SK-N-SH (cell line): ENCODE results near the gene BPIFB3. TPM values are rescaled to one million over a fixed set of nuclear protein-coding genes. Genes with fewer than 3 reads are reported as not detected.

Experiments
- CTCF ChIA-PET: fragments of 300-600, 350-600 bp; formaldehyde crosslinking; extraction: SDS; loops from one replicate; lab custom pipeline; 2021; lab: Yijun Ruan, JAX
- POLR2A ChIA-PET: fragments of 350-600 bp; sonication (Branson Sonifier 250); formaldehyde crosslinking; extraction: SDS; loops from one replicate; lab custom pipeline; 2020; ENCODE audit warnings: antibody characterized with exemption, inconsistent platforms; lab: Yijun Ruan, JAX
- DNase-seq: peaks from one replicate; pipeline ENCODE4 v3.0.0; 2012
- H2AFZ ChIP-seq: fragments of 200-600 bp; sonication (generic); 2 replicates; pipeline ENCODE4 v1.8.1; 2016; ENCODE audit warnings: antibody characterized with exemption, mild to moderate bottlenecking, low read depth
- H3F3A ChIP-seq: fragments of 200-600 bp; sonication (generic); replicated peaks from 2 replicates; pipeline ENCODE3; 2016; ENCODE audit warnings: antibody characterized with exemption, mild to moderate bottlenecking; ENCODE audit not compliant: insufficient read depth
- H3K27ac ChIP-seq, 2 experiments: fragments of 200-500 bp in 1 of 2; fragments of 200-600 bp in 1 of 2; sonication (Bioruptor generic) in 1 of 2; sonication (generic), shearing (Covaris generic) in 1 of 2; 2 replicates each; pipeline versions ENCODE4 v1.5.1 to v1.6.1; 2014 to 2016; ENCODE audit warnings: low read depth in 2 of 2, inconsistent platforms in 1 of 2, low read length in 1 of 2, mild to moderate bottlenecking in 1 of 2, mixed read lengths in 1 of 2
- H3K27me3 ChIP-seq: fragments of 200-600 bp; sonication (generic), shearing (Covaris generic); 2 replicates; pipeline ENCODE4 v1.6.1; 2016; ENCODE audit warnings: mixed run types; ENCODE audit not compliant: insufficient read depth
- H3K36me3 ChIP-seq, 2 experiments: fragments of 200-500 bp in 1 of 2; fragments of 200-600 bp in 1 of 2; sonication (Bioruptor generic) in 1 of 2; sonication (generic) in 1 of 2; replicated peaks in 1 of 2; 2 replicates each; pipeline versions ENCODE3 to v1.5.1; 2014 to 2016; ENCODE audit warnings: low read length in 1 of 2, mild to moderate bottlenecking in 1 of 2; ENCODE audit not compliant: insufficient read depth in 2 of 2, control insufficient read depth in 1 of 2
- H3K4me1 ChIP-seq, 2 experiments: fragments of 200-500 bp in 1 of 2; fragments of 200-600 bp in 1 of 2; sonication (Bioruptor generic) in 1 of 2; sonication (generic), shearing (Covaris generic) in 1 of 2; 2 replicates each; pipeline versions ENCODE4 v1.5.1 to v1.6.1; 2014 to 2016; ENCODE audit warnings: low read depth in 1 of 2, low read length in 1 of 2, mixed run types in 1 of 2; ENCODE audit not compliant: insufficient read depth in 2 of 2, control insufficient read depth in 1 of 2
- H3K4me2 ChIP-seq: fragments of 200-600 bp; sonication (generic), shearing (Covaris generic); 2 replicates; pipeline ENCODE4 v1.6.1; 2017; ENCODE audit warnings: mixed run types
- H3K4me3 ChIP-seq, 2 experiments: fragments of 200-500 bp in 1 of 2; fragments of 200-600 bp in 1 of 2; sonication (Bioruptor generic) in 1 of 2; sonication (generic), shearing (Covaris generic) in 1 of 2; 2 replicates each; pipeline versions ENCODE4 v1.5.1 to v1.8.1; 2014 to 2016; ENCODE audit warnings: low read depth in 2 of 2, inconsistent platforms in 1 of 2, low read length in 1 of 2, mild to moderate bottlenecking in 1 of 2, mixed read lengths in 1 of 2, moderate library complexity in 1 of 2
- H3K79me2 ChIP-seq: fragments of 200-600 bp; sonication (generic); 2 replicates; pipeline ENCODE4 v1.8.1; 2017; ENCODE audit warnings: mild to moderate bottlenecking; ENCODE audit not compliant: insufficient read depth
- H3K9ac ChIP-seq: fragments of 200-600 bp; sonication (generic); 2 replicates; pipeline ENCODE4 v1.6.1; 2017; ENCODE audit warnings: mixed run types
- H3K9me2 ChIP-seq: fragments of 200-600 bp; sonication (generic); 2 replicates; pipeline ENCODE4 v1.6.1; 2017; ENCODE audit warnings: mixed run types
- H3K9me3 ChIP-seq: fragments of 200-600 bp; sonication (generic); 2 replicates; pipeline ENCODE4 v1.6.1; 2017; ENCODE audit warnings: mixed run types, mild to moderate bottlenecking, moderate library complexity
- H4K20me1 ChIP-seq: fragments of 200-600 bp; sonication (generic); 2 replicates; pipeline ENCODE4 v1.6.1; 2017; ENCODE audit warnings: mild to moderate bottlenecking, mixed run types; ENCODE audit not compliant: insufficient read depth
- CHD2 ChIP-seq: fragments of 150-350 bp; IDR thresholded peaks from 2 replicates; pipeline ENCODE4 v1.6.1; 2018; ENCODE audit warnings: low read length; ENCODE audit not compliant: partially characterized antibody
- EZH2phosphoT487 ChIP-seq: fragments of 200-600 bp; sonication (generic); IDR thresholded peaks from 2 replicates; pipeline ENCODE4 v1.6.1; 2017; ENCODE audit warnings: low read depth, mixed run types, mild to moderate bottlenecking, antibody characterized with exemption, moderate library complexity, borderline replicate concordance
- FOSL2 ChIP-seq: IDR thresholded peaks from 2 replicates; pipeline ENCODE4 v1.4.0; 2012; ENCODE audit warnings: low read depth, mild to moderate bottlenecking, moderate library complexity, borderline replicate concordance
- FOXJ3 ChIP-seq: sonication (generic); formaldehyde crosslinking; IDR thresholded peaks from 2 replicates; pipeline ENCODE4 v1.5.1; 2020; ENCODE audit warnings: mild to moderate bottlenecking, missing genetic modification reagents
- NFIC ChIP-seq: IDR thresholded peaks from 2 replicates; pipeline ENCODE4 v1.4.0; 2012; ENCODE audit warnings: borderline replicate concordance
- NRF1 ChIP-seq: IDR thresholded peaks from 2 replicates; pipeline ENCODE4 v1.6.1; 2012; ENCODE audit warnings: low read depth, mild to moderate bottlenecking, low read length
- PBX3 ChIP-seq: IDR thresholded peaks from 2 replicates; pipeline ENCODE4; 2012
- RCOR1 ChIP-seq: fragments of 150-350 bp; IDR thresholded peaks from 2 replicates; pipeline ENCODE4 v1.6.1; 2017; ENCODE audit warnings: antibody characterized with exemption, low read length
- TCF12 ChIP-seq: IDR thresholded peaks from 2 replicates; pipeline ENCODE4 v1.4.0; 2012
- TEAD4 ChIP-seq: IDR thresholded peaks from 2 replicates; pipeline ENCODE4 v1.4.0; 2012; ENCODE audit warnings: mild to moderate bottlenecking, borderline replicate concordance; ENCODE audit not compliant: insufficient read depth
- ZBTB33 ChIP-seq: IDR thresholded peaks from 2 replicates; pipeline ENCODE4 v1.4.0; 2012; ENCODE audit warnings: low read depth, borderline replicate concordance
- WGBS: methylation state at CpG from one replicate; pipeline ENCODE4 v1.1.6; 2017; ENCODE audit warnings: low lambda C conversion rate; 5-methylcytosine and 5-hydroxymethylcytosine counted together
- polyA plus RNA-seq, 3 experiments: library from polyadenylated mRNA; depleted of rRNA; stranded (reverse); fragments of >200 nt; gene quantifications; 2 replicates each; pipeline ENCODE4 v1.2.3, GENCODE V29; 2012

The BPIFB3 gene
- polyA plus RNA-seq, 1 of the 3 experiments (the other 2 are of a cell fraction) = not detected

GRCh38 chr20:33015114-33015484 lies 38.6 kb upstream of the BPIFB3 start:
- POLR2A ChIA-PET = no interaction called here
- TF ChIP-seq CHD2 (no peak), ZBTB33 (no peak), RCOR1 (no peak), TCF12 (no peak), PBX3 (no peak), FOSL2 (no peak)
- 37% methylated on average over 10 of the region's 10 CpGs for WGBS

GRCh38 chr20:33015700-33016580 lies 37.8 kb upstream of the BPIFB3 start:
- peaks cover 64% of the 10 kb centered on the region for H3K27me3 ChIP-seq
- no peaks in the 10 kb centered on the region for H3K79me2 ChIP-seq
- no peaks in the 10 kb centered on the region for H3K9me2 ChIP-seq
- DNase-seq = no peak
- CTCF ChIA-PET = interaction anchor here (1.0 to 1.5 kb wide), 2 partner anchors 11 to 71 kb away, joined by 3 to 5 read pairs; no protein-coding TSS in a partner anchor
- H3K9me3 ChIP-seq = no peaks in the 10 kb centered on the region
- no peaks in the 10 kb centered on the region for H3F3A ChIP-seq
- H3K27ac ChIP-seq = no peak overlapping the region
- no peak for TF ChIP-seq FOSL2
- no peak for TF ChIP-seq TEAD4
- TF ChIP-seq FOXJ3 (CRISPR knock-in tag) = no peak
- no peak for TF ChIP-seq NRF1
- TF ChIP-seq EZH2phosphoT487 = no peak
- TF ChIP-seq NFIC = no peak
- TF ChIP-seq, all 33 proteins: peak for 0
- no peaks in the 10 kb centered on the region for H3K4me1 ChIP-seq
- no peaks in the 10 kb centered on the region for H4K20me1 ChIP-seq
- no peak overlapping the region for H3K9ac ChIP-seq
- H3K36me3 ChIP-seq = no peaks in the 10 kb centered on the region
- no peak overlapping the region for H3K4me3 ChIP-seq
- 1% methylated on average over 15 of the region's 15 CpGs for WGBS
- POLR2A ChIA-PET = no interaction called here
- H2AFZ ChIP-seq = no peak overlapping the region
- H3K4me2 ChIP-seq = no peak overlapping the region

More at GRCh38 chr20:33015114-33015484, 38.6 kb upstream of the BPIFB3 start:
- DNase-seq = no peak
- H3K27me3 ChIP-seq = peaks cover 59% of the 10 kb centered on the region
- no peak overlapping the region for H3K27ac ChIP-seq
- H2AFZ ChIP-seq = no peak overlapping the region
- H3K36me3 ChIP-seq = no peaks in the 10 kb centered on the region
- no peaks in the 10 kb centered on the region for H3K4me1 ChIP-seq
- no peaks in the 10 kb centered on the region for H3K79me2 ChIP-seq
- no peaks in the 10 kb centered on the region for H3K9me3 ChIP-seq
- no peak overlapping the region for H3K4me2 ChIP-seq
- no peaks in the 10 kb centered on the region for H4K20me1 ChIP-seq
- H3K9me2 ChIP-seq = no peaks in the 10 kb centered on the region
- CTCF ChIA-PET = interaction anchor here (0.9 to 1.5 kb wide), 3 partner anchors 10 to 19 kb away, joined by 3 read pairs; partner anchors contain the start of gene SUN5
- no peak overlapping the region for H3K4me3 ChIP-seq
- H3F3A ChIP-seq = no peaks in the 10 kb centered on the region
- no peak overlapping the region for H3K9ac ChIP-seq
